Gastrocnemius medialis (tissue), 4 donors: ENCODE results near the gene LTN1. TPM values are rescaled to one million over a fixed set of nuclear protein-coding genes. Genes with fewer than 3 reads are reported as not detected.

ENCODE experiments used
- ATAC-seq, 2 donors: fragments of 150-250 bp; one replicate each; pipeline ENCODE4 v1.9.1; 2016
- DNase-seq, 2 donors: peaks; one replicate each; pipeline ENCODE4 v3.0.0-alpha.2; 2019
- H3K27ac ChIP-seq, 4 donors: fragments of 200-600 bp; sonication (generic); 1 replicate in 1 of 4; 2 replicates in 3 of 4; pipeline ENCODE4 v1.5.1; 2016 to 2018; ENCODE audit warnings: mild to moderate bottlenecking in 2 of 4, moderate library complexity in 1 of 4
- H3K27me3 ChIP-seq, 3 donors: fragments of 200-600 bp; sonication (generic) in 2 of 3; 1 replicate in 1 of 3; 2 replicates in 2 of 3; pipeline versions ENCODE4 v1.5.1 to v1.6.0; 2016 to 2019; ENCODE audit warnings: mild to moderate bottlenecking in 1 of 3, moderate library complexity in 1 of 3
- H3K36me3 ChIP-seq, 2 donors: fragments of 200-600 bp; sonication (generic) in 1 of 2; one replicate each; pipeline ENCODE4 v1.5.1; 2017 to 2018
- H3K4me1 ChIP-seq, 2 donors: fragments of 200-600 bp; sonication (generic) in 1 of 2; one replicate each; pipeline ENCODE4 v1.5.1; 2016 to 2017; ENCODE audit warnings: mild to moderate bottlenecking in 2 of 2
- H3K4me3 ChIP-seq, 4 donors: fragments of 200-600 bp; sonication (generic) in 3 of 4; 1 replicate in 1 of 4; 2 replicates in 3 of 4; pipeline ENCODE4 v1.5.1; 2016 to 2019; ENCODE audit warnings: mild to moderate bottlenecking in 2 of 4
- H3K9me3 ChIP-seq, 3 donors: fragments of 200-600 bp; sonication (generic) in 2 of 3; 1 replicate in 1 of 3; 2 replicates in 2 of 3; pipeline ENCODE4 v1.5.1; 2016 to 2019
- POLR2A ChIP-seq, 2 donors: fragments of 450-650 bp; IDR thresholded peaks; one replicate each; pipeline ENCODE4 v1.6.1; 2017; ENCODE audit warnings: antibody characterized with exemption in 2 of 2, mild to moderate bottlenecking in 2 of 2, moderate library complexity in 2 of 2
- in situ Hi-C, 4 donors: fragments of 200-750 bp; cut with MboI; loops; one replicate each; pipeline versions ENCODE4 v1.15.0 to v1.8.0; 2017; ENCODE audit warnings: low sequenced_read_pairs in 4 of 4
- intact Hi-C: fragments of 100-400 bp; cut with DNase I; formaldehyde crosslinking; loops from one replicate; pipeline ENCODE4 v1.15.1; 2023; ENCODE audit warnings: low total_unique reads
- total RNA-seq, 4 donors: library from RNA; depleted of rRNA; stranded (reverse); fragments of >200 nt; gene quantifications; one replicate each; pipeline versions ENCODE4 v1.1.0 to v1.2.3, GENCODE V29; 2016
- TF ChIP-seq, protein P1 (sequence below), 5 experiments: fragments of 450-650 bp in 3 of 5; fragments of 200-600 bp in 2 of 5; sonication (generic) in 2 of 5; IDR thresholded peaks in 4 of 5; conservative IDR thresholded peaks in 1 of 5; 1 replicate in 4 of 5; 2 replicates in 1 of 5; pipeline ENCODE4 v1.5.1; 2016 to 2019; ENCODE audit warnings: antibody characterized with exemption in 5 of 5, mild to moderate bottlenecking in 3 of 5, moderate library complexity in 3 of 5

The LTN1 gene
- 10 to 100 TPM; 22.7 to 33.3 (median 23.2) TPM for total RNA-seq

DNA sequence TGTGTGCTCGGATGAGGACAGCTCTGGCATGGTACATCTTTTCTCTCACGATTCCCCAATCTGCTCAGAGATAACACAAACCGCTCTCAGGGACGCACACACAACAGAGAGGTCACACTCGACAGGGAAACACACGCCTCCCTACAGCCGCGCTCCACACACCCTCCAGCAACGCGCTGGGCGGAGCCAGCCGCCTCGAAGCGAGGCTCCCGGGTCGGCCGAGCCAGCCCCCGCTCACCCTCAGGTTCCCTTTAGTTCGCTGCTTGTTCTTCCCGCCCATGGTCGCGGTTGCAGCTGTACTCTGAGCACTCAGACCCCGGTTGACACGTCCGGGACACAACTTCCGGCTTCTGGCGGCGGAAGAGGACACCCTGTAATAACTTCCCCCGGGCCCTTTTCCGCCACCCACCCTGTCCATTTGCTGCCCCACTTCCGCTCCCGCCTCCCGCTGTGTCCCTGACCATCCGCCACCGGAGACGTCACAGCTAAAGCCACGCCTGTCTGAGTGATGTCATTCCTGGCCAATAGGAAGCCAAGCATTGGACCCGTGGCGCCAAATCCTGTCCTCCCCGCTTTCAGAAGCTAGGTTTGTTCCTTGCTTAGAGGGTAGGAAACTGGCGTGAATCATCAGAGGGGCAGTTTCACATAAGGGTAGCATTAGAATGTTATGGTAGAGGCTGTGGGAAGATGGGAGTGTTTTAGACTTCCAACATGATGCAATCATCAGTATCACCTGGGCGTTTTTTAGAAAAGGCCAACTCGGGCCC, at the start of gene LTN1:
LTN1 (minus strand) TSS at position 352 of the 767 bp plus-strand sequence; CDS start at position 280, 72 bp downstream.
- no peaks in the 10 kb centered on the region for H3K9me3 ChIP-seq
- ATAC-seq (peak; percentile 98 to 99), DNase-seq (peak; percentile 99)
- in situ Hi-C loops: no loop called here
- no peaks in the 10 kb centered on the region for H3K27me3 ChIP-seq
- no peaks in the 10 kb centered on the region for H3K36me3 ChIP-seq
- H3K4me1 ChIP-seq: peaks cover 17 to 27% of the 10 kb centered on the region in 2 donors
- H3K27ac ChIP-seq: peak within 1 kb of the TSS; percentile 89 to 98 (median 96)
- TF ChIP-seq, protein P1, sequence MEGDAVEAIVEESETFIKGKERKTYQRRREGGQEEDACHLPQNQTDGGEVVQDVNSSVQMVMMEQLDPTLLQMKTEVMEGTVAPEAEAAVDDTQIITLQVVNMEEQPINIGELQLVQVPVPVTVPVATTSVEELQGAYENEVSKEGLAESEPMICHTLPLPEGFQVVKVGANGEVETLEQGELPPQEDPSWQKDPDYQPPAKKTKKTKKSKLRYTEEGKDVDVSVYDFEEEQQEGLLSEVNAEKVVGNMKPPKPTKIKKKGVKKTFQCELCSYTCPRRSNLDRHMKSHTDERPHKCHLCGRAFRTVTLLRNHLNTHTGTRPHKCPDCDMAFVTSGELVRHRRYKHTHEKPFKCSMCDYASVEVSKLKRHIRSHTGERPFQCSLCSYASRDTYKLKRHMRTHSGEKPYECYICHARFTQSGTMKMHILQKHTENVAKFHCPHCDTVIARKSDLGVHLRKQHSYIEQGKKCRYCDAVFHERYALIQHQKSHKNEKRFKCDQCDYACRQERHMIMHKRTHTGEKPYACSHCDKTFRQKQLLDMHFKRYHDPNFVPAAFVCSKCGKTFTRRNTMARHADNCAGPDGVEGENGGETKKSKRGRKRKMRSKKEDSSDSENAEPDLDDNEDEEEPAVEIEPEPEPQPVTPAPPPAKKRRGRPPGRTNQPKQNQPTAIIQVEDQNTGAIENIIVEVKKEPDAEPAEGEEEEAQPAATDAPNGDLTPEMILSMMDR (IDR thresholded peaks at IDR 0.05 in 4 of 5, conservative IDR thresholded peaks at IDR 0.05 in 1 of 5): peak in 1 of 5 experiments; percentile 6
- TF ChIP-seq POLR2A (IDR thresholded peaks at IDR 0.05): peak; percentile 65 to 79
- peak within 1 kb of the TSS; percentile 89 to 99 (median 97) for H3K4me3 ChIP-seq
- intact Hi-C loops: loop anchor here (1.0 to 10.0 kb wide), 3 partner anchors 32 to 108 kb away; partner anchors contain the start of genes CCT8 and USP16

DNA sequence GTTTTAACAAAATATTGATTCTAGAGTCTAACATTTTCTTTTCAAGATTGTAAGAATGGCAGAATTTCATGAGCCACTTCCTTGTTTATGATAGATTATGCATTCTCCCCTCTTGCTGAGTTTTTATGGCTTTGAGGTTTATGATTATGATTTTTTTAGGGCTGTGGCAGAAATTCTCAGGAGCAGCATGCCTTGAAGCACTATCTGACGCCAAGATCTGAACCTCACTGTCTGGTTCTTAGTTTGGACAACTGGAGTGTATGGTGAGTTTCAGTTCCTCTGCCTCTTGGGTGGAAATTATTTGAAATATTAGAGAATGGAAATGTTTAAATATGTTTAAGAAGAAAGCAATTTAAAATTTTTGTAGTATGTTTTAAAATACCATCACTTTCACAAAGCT, 42.0 kb upstream of the LTN1 start:
- in situ Hi-C loops (no loop called here), intact Hi-C loops (no loop called here)
- no peaks in the 10 kb centered on the region for H3K4me1 ChIP-seq
- H3K36me3 ChIP-seq: peaks cover 2 to 86% of the 10 kb centered on the region in 2 donors
- H3K27ac ChIP-seq: no peak overlapping the region
- DNase-seq (no peak), ATAC-seq (no peak)
- H3K9me3 ChIP-seq: no peaks in the 10 kb centered on the region
- TF ChIP-seq, protein P1 (IDR thresholded peaks at IDR 0.05 in 4 of 5, conservative IDR thresholded peaks at IDR 0.05 in 1 of 5): no peak
- no peak for TF ChIP-seq POLR2A (IDR thresholded peaks at IDR 0.05)
- no peaks in the 10 kb centered on the region for H3K27me3 ChIP-seq
- no peak overlapping the region for H3K4me3 ChIP-seq

- intact Hi-C loops (no loop called here), in situ Hi-C loops (no loop called here)
- H3K36me3 ChIP-seq: peaks cover 0 to 83% of the 10 kb centered on the region in 2 donors
- H3K27ac ChIP-seq: no peak overlapping the region
- no peak for TF ChIP-seq POLR2A (IDR thresholded peaks at IDR 0.05)
- TF ChIP-seq, protein P1 (IDR thresholded peaks at IDR 0.05 in 4 of 5, conservative IDR thresholded peaks at IDR 0.05 in 1 of 5): no peak
- no peaks in the 10 kb centered on the region for H3K4me1 ChIP-seq
- no peak overlapping the region for H3K4me3 ChIP-seq
- H3K9me3 ChIP-seq: no peaks in the 10 kb centered on the region
- ATAC-seq (no peak), DNase-seq (no peak)
- no peaks in the 10 kb centered on the region for H3K27me3 ChIP-seq
Measured at GRCh38 chr21:29033871-29034270, 41.2 kb upstream of the LTN1 start.

- DNase-seq (no peak), ATAC-seq (no peak)
- Histone ChIP-seq H3K9me3 (no peaks in the 10 kb centered on the region), H3K36me3 (peaks cover 0 to 83% of the 10 kb centered on the region in 2 donors), H3K27me3 (no peaks in the 10 kb centered on the region), H3K27ac (no peak overlapping the region), H3K4me1 (no peaks in the 10 kb centered on the region), H3K4me3 (no peak overlapping the region)
- intact Hi-C loops (no loop called here), in situ Hi-C loops (no loop called here)
- TF ChIP-seq POLR2A (IDR thresholded peaks at IDR 0.05): no peak
- TF ChIP-seq, protein P1 (IDR thresholded peaks at IDR 0.05 in 4 of 5, conservative IDR thresholded peaks at IDR 0.05 in 1 of 5): no peak
Measured at GRCh38 chr21:29033301-29033700, 40.6 kb upstream of the LTN1 start.
